DOHH2 (cell line): ENCODE results near the gene BSDC1.

ENCODE experiments used
- H3F3A ChIP-seq: fragments of 200-600 bp; sonication (generic), shearing (Covaris generic); 2 replicates; pipeline ENCODE4 v1.6.0; 2016; ENCODE audit warnings: antibody characterized with exemption, mild to moderate bottlenecking; ENCODE audit not compliant: control insufficient read depth, insufficient read depth
- H3K27ac ChIP-seq: fragments of 200-600 bp; sonication (generic); 2 replicates; pipeline ENCODE4 v1.5.1; 2014; ENCODE audit warnings: low read depth, mild to moderate bottlenecking, low read length, moderate library complexity
- H3K27me3 ChIP-seq: fragments of 200-600 bp; sonication (generic); 2 replicates; pipeline ENCODE4 v1.6.1; 2014; ENCODE audit warnings: mild to moderate bottlenecking, low read length, mixed read lengths; ENCODE audit not compliant: control insufficient read depth
- H3K36me3 ChIP-seq: fragments of 200-600 bp; sonication (generic); 2 replicates; pipeline ENCODE4 v1.6.1; 2014; ENCODE audit warnings: mild to moderate bottlenecking, low read length, moderate library complexity, mixed read lengths; ENCODE audit not compliant: control insufficient read depth
- H3K4me1 ChIP-seq: fragments of 200-600 bp; sonication (generic); 2 replicates; pipeline ENCODE4 v1.6.1; 2014; ENCODE audit warnings: mild to moderate bottlenecking, low read length, mixed read lengths; ENCODE audit not compliant: control insufficient read depth
- H3K4me2 ChIP-seq: fragments of 200-600 bp; sonication (generic); 2 replicates; pipeline ENCODE4 v1.6.0; 2014; ENCODE audit warnings: mild to moderate bottlenecking, low read length, moderate library complexity
- H3K4me3 ChIP-seq: fragments of 200-600 bp; sonication (generic); 2 replicates; pipeline ENCODE4 v1.5.1; 2014; ENCODE audit warnings: mild to moderate bottlenecking, low read length, mixed read lengths
- H3K79me2 ChIP-seq: fragments of 200-600 bp; sonication (generic); 2 replicates; pipeline ENCODE4 v1.6.1; 2014; ENCODE audit warnings: mild to moderate bottlenecking, low read length, mixed read lengths; ENCODE audit not compliant: control insufficient read depth
- H3K9me2 ChIP-seq: fragments of 200-600 bp; sonication (generic); replicated peaks from 2 replicates; pipeline ENCODE4 v1.6.1; 2014; ENCODE audit warnings: mild to moderate bottlenecking, low read length, mixed read lengths; ENCODE audit not compliant: control insufficient read depth
- H3K9me3 ChIP-seq: fragments of 200-600 bp; sonication (generic); 2 replicates; pipeline ENCODE4 v1.6.1; 2014; ENCODE audit warnings: antibody characterized with exemption, low read length, mixed read lengths; ENCODE audit not compliant: control insufficient read depth, insufficient read depth
- H4K20me1 ChIP-seq: fragments of 200-600 bp; sonication (generic); 2 replicates; pipeline ENCODE4 v1.6.0; 2014; ENCODE audit warnings: low read depth, mild to moderate bottlenecking, antibody characterized with exemption, low read length, moderate library complexity; ENCODE audit not compliant: control insufficient read depth, insufficient read depth
- CTCF ChIP-seq: fragments of 200-600 bp; sonication (generic); IDR thresholded peaks from one replicate; pipeline ENCODE4 v1.5.1; 2014; ENCODE audit warnings: antibody characterized with exemption, mild to moderate bottlenecking, low read depth, low read length; ENCODE audit not compliant: poor library complexity, severe bottlenecking
- EZH2phosphoT487 ChIP-seq: fragments of 200-600 bp; sonication (generic); IDR thresholded peaks from 2 replicates; pipeline ENCODE4 v1.6.1; 2017; ENCODE audit warnings: borderline replicate concordance, mild to moderate bottlenecking, antibody characterized with exemption, low read length, moderate library complexity, mixed read lengths

The BSDC1 gene

GRCh38 chr1:32334274-32334861 lies 59.9 kb downstream of the BSDC1 start:
- peaks cover 57% of the 10 kb centered on the region for H3K36me3 ChIP-seq
- H3K4me2 ChIP-seq, result peak overlapping the region; percentile 85
- no peaks in the 10 kb centered on the region for H3K9me2 ChIP-seq
- no peaks in the 10 kb centered on the region for H3K27me3 ChIP-seq
- peak overlapping the region; percentile 82 for H3K4me3 ChIP-seq
- H3F3A ChIP-seq, result peaks cover 41% of the 10 kb centered on the region
- H3K4me1 ChIP-seq, result peaks cover 56% of the 10 kb centered on the region
- H4K20me1 ChIP-seq, result peaks cover 15% of the 10 kb centered on the region
- TF ChIP-seq CTCF (no peak), EZH2phosphoT487 (no peak)
- H3K79me2 ChIP-seq, result peaks cover 39% of the 10 kb centered on the region
- peak overlapping the region; percentile 66 for H3K27ac ChIP-seq
- no peaks in the 10 kb centered on the region for H3K9me3 ChIP-seq

- H3K36me3 ChIP-seq, result peaks cover 67% of the 10 kb centered on the region
- peak overlapping the region; percentile 82 for H3K4me3 ChIP-seq
- peaks cover 42% of the 10 kb centered on the region for H3K79me2 ChIP-seq
- no peaks in the 10 kb centered on the region for H3K9me3 ChIP-seq
- H3K4me2 ChIP-seq, result peak overlapping the region; percentile 85
- H4K20me1 ChIP-seq, result peaks cover 15% of the 10 kb centered on the region
- H3F3A ChIP-seq, result peaks cover 40% of the 10 kb centered on the region
- H3K4me1 ChIP-seq, result peaks cover 47% of the 10 kb centered on the region
- H3K27ac ChIP-seq, result peak overlapping the region; percentile 66
- no peaks in the 10 kb centered on the region for H3K9me2 ChIP-seq
- no peak for TF ChIP-seq EZH2phosphoT487
- no peak for TF ChIP-seq CTCF
- H3K27me3 ChIP-seq, result no peaks in the 10 kb centered on the region
Measured at GRCh38 chr1:32333251-32333963, 60.8 kb downstream of the BSDC1 start.

- peaks cover 40% of the 10 kb centered on the region for H3F3A ChIP-seq
- peaks cover 76% of the 10 kb centered on the region for H3K36me3 ChIP-seq
- no peaks in the 10 kb centered on the region for H3K9me2 ChIP-seq
- H3K27me3 ChIP-seq, result no peaks in the 10 kb centered on the region
- peak overlapping the region; percentile 66; the same call in 1 of the 2 replicates for H3K27ac ChIP-seq
- peaks cover 38% of the 10 kb centered on the region for H3K4me1 ChIP-seq
- TF ChIP-seq CTCF (no peak), EZH2phosphoT487 (no peak)
- H4K20me1 ChIP-seq, result peaks cover 15% of the 10 kb centered on the region
- H3K79me2 ChIP-seq, result peaks cover 42% of the 10 kb centered on the region
- no peak overlapping the region for H3K4me3 ChIP-seq
- no peaks in the 10 kb centered on the region for H3K9me3 ChIP-seq
- H3K4me2 ChIP-seq, result 0 out of 2 replicates have a peak overlapping the region, but pooled peaks have one; percentile 14
Measured at GRCh38 chr1:32332290-32333079, 61.8 kb downstream of the BSDC1 start.
